Measurements from ENCODE around the gene FAM3A. TPM values are rescaled to one million over a fixed set of nuclear protein-coding genes. Genes with fewer than 3 reads are reported as not detected.

Gene FAM3A
- total RNA-seq, 1 donor from 2014 or later = 39.7 TPM

- ATAC-seq (no peak), DNase-seq (no peak)
- no peak for TF ChIP-seq CTCF (IDR thresholded peaks at IDR 0.05)
- no peaks in the 10 kb centered on the region for H3K9me3 ChIP-seq
- no peak overlapping the region for H3K4me3 ChIP-seq
- no peaks in the 10 kb centered on the region for H3K4me1 ChIP-seq
- peaks cover 33% of the 10 kb centered on the region for H3K36me3 ChIP-seq
- H3K27ac ChIP-seq = no peak overlapping the region
- intact Hi-C loops (cut with DNase I) = no loop called here
- H3K27me3 ChIP-seq (ENCODE audit: low read depth) = no peaks in the 10 kb centered on the region
Observed at GRCh38 chrX:154473683-154474082, 42.3 kb downstream of the FAM3A start.

- Histone ChIP-seq H3K27me3 (ENCODE audit: low read depth) (no peaks in the 10 kb centered on the region), H3K36me3 (peaks cover 41% of the 10 kb centered on the region), H3K9me3 (no peaks in the 10 kb centered on the region), H3K4me3 (no peak overlapping the region), H3K27ac (no peak overlapping the region), H3K4me1 (no peaks in the 10 kb centered on the region)
- intact Hi-C loops (cut with DNase I) = no loop called here
- no peak for TF ChIP-seq CTCF (IDR thresholded peaks at IDR 0.05)
- DNase-seq = no peak
- no peak for ATAC-seq
Observed at GRCh38 chrX:154472685-154473632, 43.1 kb downstream of the FAM3A start.

GRCh38 chrX:154471839-154472684, 44.0 kb downstream of the FAM3A start:
- intact Hi-C loops (cut with DNase I) = no loop called here
- DNase-seq (no peak), ATAC-seq (no peak)
- no peaks in the 10 kb centered on the region for H3K9me3 ChIP-seq
- H3K4me1 ChIP-seq = no peaks in the 10 kb centered on the region
- H3K27ac ChIP-seq = no peak overlapping the region
- no peak for TF ChIP-seq CTCF (IDR thresholded peaks at IDR 0.05)
- H3K27me3 ChIP-seq (ENCODE audit: low read depth) = no peaks in the 10 kb centered on the region
- no peak overlapping the region for H3K4me3 ChIP-seq
- peaks cover 47% of the 10 kb centered on the region for H3K36me3 ChIP-seq

- ATAC-seq (no peak), DNase-seq (no peak)
- Histone ChIP-seq H3K9me3 (no peaks in the 10 kb centered on the region), H3K27me3 (ENCODE audit: low read depth) (no peaks in the 10 kb centered on the region), H3K4me3 (no peak overlapping the region), H3K36me3 (peaks cover 52% of the 10 kb centered on the region), H3K27ac (no peak overlapping the region), H3K4me1 (no peaks in the 10 kb centered on the region)
- no peak for TF ChIP-seq CTCF (IDR thresholded peaks at IDR 0.05)
- intact Hi-C loops (cut with DNase I) = no loop called here
Observed at GRCh38 chrX:154470914-154471568, 45.0 kb downstream of the FAM3A start.

- no peak for ATAC-seq
- Histone ChIP-seq H3K27me3 (ENCODE audit: low read depth) (no peaks in the 10 kb centered on the region), H3K4me3 (no peak overlapping the region), H3K4me1 (no peaks in the 10 kb centered on the region), H3K27ac (no peak overlapping the region), H3K9me3 (no peaks in the 10 kb centered on the region), H3K36me3 (peaks cover 58% of the 10 kb centered on the region)
- intact Hi-C loops (cut with DNase I) = no loop called here
- no peak for TF ChIP-seq CTCF (IDR thresholded peaks at IDR 0.05)
- DNase-seq = no peak
Observed at GRCh38 chrX:154470434-154470833, 45.6 kb downstream of the FAM3A start.

All from lower lobe of right lung (tissue), 2 donors.